ENCODE measurements around the gene PPP1R2B. TPM values are rescaled to one million over a fixed set of nuclear protein-coding genes. Genes with fewer than 3 reads are reported as not detected.

PPP1R2B gene
- total RNA-seq, 1 donor from 2014 or later: not detected

DNA sequence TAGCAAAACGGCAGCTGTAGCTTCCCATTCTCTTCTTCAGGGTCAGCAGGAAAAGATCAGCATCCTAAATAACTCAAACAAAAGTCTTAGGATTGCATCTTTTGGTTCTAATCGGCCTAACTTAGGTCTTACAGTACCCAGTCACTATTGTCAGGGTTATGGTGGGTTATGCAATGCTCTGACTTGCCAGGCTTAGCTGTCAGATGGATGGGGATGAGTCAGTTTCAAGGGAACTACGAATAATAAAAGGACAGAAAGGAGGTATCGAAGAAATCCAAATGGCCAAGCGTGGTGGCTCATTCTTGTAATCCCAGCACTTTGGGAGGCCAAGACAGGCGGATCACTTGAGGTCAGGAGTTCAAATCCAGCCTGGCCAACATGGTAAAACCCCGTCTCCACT, 46.5 kb downstream of the PPP1R2B start:
- TF ChIP-seq EZH2 (IDR thresholded peaks at IDR 0.05; ENCODE audit: insufficient read depth, low read length): no peak
- no peak for TF ChIP-seq CTCF (IDR thresholded peaks at IDR 0.05; ENCODE audit: insufficient read depth, low read depth, low read length)
- H3K36me3 ChIP-seq (ENCODE audit: insufficient read depth, low read length): no peaks in the 10 kb centered on the region
- H3K9me3 ChIP-seq (ENCODE audit: insufficient read depth, low read depth, low read length): no peaks in the 10 kb centered on the region
- no peaks in the 10 kb centered on the region for H3K36me3 Mint-ChIP-seq (ENCODE audit: low read depth, unreplicated experiment)
- H3K79me2 ChIP-seq (ENCODE audit: insufficient read depth, low read length): no peaks in the 10 kb centered on the region
- no peak overlapping the region for H3K4me2 ChIP-seq (ENCODE audit: low read length)
- no peaks in the 10 kb centered on the region for H4K20me1 ChIP-seq (ENCODE audit: insufficient read depth, low read length)
- no peak for DNase-seq (ENCODE audit: low read depth)
- no peaks in the 10 kb centered on the region for H3K9me3 Mint-ChIP-seq (ENCODE audit: unreplicated experiment)
- H3K9ac ChIP-seq (ENCODE audit: low read length): no peak overlapping the region
- H3K4me1 Mint-ChIP-seq (ENCODE audit: low read depth, unreplicated experiment): no peaks in the 10 kb centered on the region
- H3K4me1 ChIP-seq (ENCODE audit: insufficient read depth, low read length): no peaks in the 10 kb centered on the region
- no peak overlapping the region for H3K4me3 ChIP-seq (ENCODE audit: insufficient read depth, low read depth, low read length)
- H3K27me3 Mint-ChIP-seq (ENCODE audit: low read depth, unreplicated experiment): no peaks in the 10 kb centered on the region
- no peak overlapping the region for H3K27ac ChIP-seq (ENCODE audit: low read depth, low read length)
- FAIRE-seq: no peak
- no peaks in the 10 kb centered on the region for H3K27me3 ChIP-seq (ENCODE audit: insufficient read depth, low read length)
- no peak overlapping the region for H3K4me3 Mint-ChIP-seq (ENCODE audit: unreplicated experiment)
- H3K27ac Mint-ChIP-seq (ENCODE audit: unreplicated experiment): no peak overlapping the region
- no peak overlapping the region for H2AFZ ChIP-seq (ENCODE audit: low read depth, low read length)

Other genes with a start within 250 kb of the PPP1R2B start
- not detected in 2 replicates for gene TIMD4, start 112.9 kb downstream of the PPP1R2B start, total RNA-seq
- gene HAVCR1, start 208.8 kb downstream of the PPP1R2B start, total RNA-seq: 1.3 and 2.0 TPM in 2 replicates

All from astrocyte (in vitro differentiated cells and primary cell).